Measurements from ENCODE around the gene ELOVL6. TPM values are rescaled to one million over a fixed set of nuclear protein-coding genes. Genes with fewer than 3 reads are reported as not detected.

ELOVL6 gene
- total and polyA plus RNA-seq, 10 of the 15 experiments (the other 5 are each of a cell fraction or from before 2014, with no cell fraction given), result 3.9 to 33.5 (median 8.1) TPM

- TF ChIP-seq ZZZ3 (IDR thresholded peaks at IDR 0.05; ENCODE audit: control insufficient read depth, insufficient read length, low read depth) (no peak), ZNF217 (IDR thresholded peaks at IDR 0.05) (no peak), MEF2B (IDR thresholded peaks at IDR 0.05; ENCODE audit: partially characterized antibody, poor library complexity, severe bottlenecking) (no peak), ZSCAN29 (IDR thresholded peaks at IDR 0.05) (no peak), DPF2 (IDR thresholded peaks at IDR 0.05) (peak; percentile 67; the same call in 1 of the 2 replicates), IKZF2 (IDR thresholded peaks at IDR 0.05) (no peak), ZNF24 (IDR thresholded peaks at IDR 0.05) (no peak), IRF3 (IDR thresholded peaks at IDR 0.05) (no peak), CREB1 (IDR thresholded peaks at IDR 0.05; ENCODE audit: low read depth) (no peak), EED (IDR thresholded peaks at IDR 0.05; ENCODE audit: low read depth) (0 out of 2 replicates have a peak, but pooled peaks have one; percentile 10), SMAD1 (IDR thresholded peaks at IDR 0.05; ENCODE audit: low read depth, partially characterized antibody) (no peak), RELB (IDR thresholded peaks at IDR 0.05; ENCODE audit: low read depth) (0 out of 2 replicates have a peak, but pooled peaks have one; percentile 52), SUZ12 (IDR thresholded peaks at IDR 0.05; ENCODE audit: unreplicated experiment) (no peak), ATF7 (IDR thresholded peaks at IDR 0.05; ENCODE audit: low read depth) (no peak), YBX1 (IDR thresholded peaks at IDR 0.05) (no peak), RCOR1 (conservative IDR thresholded peaks at IDR 0.05; ENCODE audit: low read depth, low read length) (no peak), FOXK2 (IDR thresholded peaks at IDR 0.05) (no peak), BHLHE40 (IDR thresholded peaks at IDR 0.05; ENCODE audit: borderline replicate concordance in 1 of 2, low read depth in 2 of 2, low read length in 1 of 2) (peak; percentile 69 to 81; a peak in 3 of 4 replicates)
- TF ChIP-seq, protein P1, sequence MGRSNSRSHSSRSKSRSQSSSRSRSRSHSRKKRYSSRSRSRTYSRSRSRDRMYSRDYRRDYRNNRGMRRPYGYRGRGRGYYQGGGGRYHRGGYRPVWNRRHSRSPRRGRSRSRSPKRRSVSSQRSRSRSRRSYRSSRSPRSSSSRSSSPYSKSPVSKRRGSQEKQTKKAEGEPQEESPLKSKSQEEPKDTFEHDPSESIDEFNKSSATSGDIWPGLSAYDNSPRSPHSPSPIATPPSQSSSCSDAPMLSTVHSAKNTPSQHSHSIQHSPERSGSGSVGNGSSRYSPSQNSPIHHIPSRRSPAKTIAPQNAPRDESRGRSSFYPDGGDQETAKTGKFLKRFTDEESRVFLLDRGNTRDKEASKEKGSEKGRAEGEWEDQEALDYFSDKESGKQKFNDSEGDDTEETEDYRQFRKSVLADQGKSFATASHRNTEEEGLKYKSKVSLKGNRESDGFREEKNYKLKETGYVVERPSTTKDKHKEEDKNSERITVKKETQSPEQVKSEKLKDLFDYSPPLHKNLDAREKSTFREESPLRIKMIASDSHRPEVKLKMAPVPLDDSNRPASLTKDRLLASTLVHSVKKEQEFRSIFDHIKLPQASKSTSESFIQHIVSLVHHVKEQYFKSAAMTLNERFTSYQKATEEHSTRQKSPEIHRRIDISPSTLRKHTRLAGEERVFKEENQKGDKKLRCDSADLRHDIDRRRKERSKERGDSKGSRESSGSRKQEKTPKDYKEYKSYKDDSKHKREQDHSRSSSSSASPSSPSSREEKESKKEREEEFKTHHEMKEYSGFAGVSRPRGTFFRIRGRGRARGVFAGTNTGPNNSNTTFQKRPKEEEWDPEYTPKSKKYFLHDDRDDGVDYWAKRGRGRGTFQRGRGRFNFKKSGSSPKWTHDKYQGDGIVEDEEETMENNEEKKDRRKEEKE (IDR thresholded peaks at IDR 0.05), result no peak
- TF ChIP-seq, protein P2, sequence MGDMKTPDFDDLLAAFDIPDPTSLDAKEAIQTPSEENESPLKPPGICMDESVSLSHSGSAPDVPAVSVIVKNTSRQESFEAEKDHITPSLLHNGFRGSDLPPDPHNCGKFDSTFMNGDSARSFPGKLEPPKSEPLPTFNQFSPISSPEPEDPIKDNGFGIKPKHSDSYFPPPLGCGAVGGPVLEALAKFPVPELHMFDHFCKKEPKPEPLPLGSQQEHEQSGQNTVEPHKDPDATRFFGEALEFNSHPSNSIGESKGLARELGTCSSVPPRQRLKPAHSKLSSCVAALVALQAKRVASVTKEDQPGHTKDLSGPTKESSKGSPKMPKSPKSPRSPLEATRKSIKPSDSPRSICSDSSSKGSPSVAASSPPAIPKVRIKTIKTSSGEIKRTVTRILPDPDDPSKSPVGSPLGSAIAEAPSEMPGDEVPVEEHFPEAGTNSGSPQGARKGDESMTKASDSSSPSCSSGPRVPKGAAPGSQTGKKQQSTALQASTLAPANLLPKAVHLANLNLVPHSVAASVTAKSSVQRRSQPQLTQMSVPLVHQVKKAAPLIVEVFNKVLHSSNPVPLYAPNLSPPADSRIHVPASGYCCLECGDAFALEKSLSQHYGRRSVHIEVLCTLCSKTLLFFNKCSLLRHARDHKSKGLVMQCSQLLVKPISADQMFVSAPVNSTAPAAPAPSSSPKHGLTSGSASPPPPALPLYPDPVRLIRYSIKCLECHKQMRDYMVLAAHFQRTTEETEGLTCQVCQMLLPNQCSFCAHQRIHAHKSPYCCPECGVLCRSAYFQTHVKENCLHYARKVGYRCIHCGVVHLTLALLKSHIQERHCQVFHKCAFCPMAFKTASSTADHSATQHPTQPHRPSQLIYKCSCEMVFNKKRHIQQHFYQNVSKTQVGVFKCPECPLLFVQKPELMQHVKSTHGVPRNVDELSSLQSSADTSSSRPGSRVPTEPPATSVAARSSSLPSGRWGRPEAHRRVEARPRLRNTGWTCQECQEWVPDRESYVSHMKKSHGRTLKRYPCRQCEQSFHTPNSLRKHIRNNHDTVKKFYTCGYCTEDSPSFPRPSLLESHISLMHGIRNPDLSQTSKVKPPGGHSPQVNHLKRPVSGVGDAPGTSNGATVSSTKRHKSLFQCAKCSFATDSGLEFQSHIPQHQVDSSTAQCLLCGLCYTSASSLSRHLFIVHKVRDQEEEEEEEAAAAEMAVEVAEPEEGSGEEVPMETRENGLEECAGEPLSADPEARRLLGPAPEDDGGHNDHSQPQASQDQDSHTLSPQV (IDR thresholded peaks at IDR 0.05), result no peak
- TF ChIP-seq, protein P3, sequence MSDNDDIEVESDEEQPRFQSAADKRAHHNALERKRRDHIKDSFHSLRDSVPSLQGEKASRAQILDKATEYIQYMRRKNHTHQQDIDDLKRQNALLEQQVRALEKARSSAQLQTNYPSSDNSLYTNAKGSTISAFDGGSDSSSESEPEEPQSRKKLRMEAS (IDR thresholded peaks at IDR 0.05; ENCODE audit: low read depth, low read length), result peak; percentile 64
Measured at GRCh38 chr4:110196871-110197528, 1.4 kb downstream of the ELOVL6 start (continued).
